ENCODE data around the gene INSC.

The INSC gene

DNA sequence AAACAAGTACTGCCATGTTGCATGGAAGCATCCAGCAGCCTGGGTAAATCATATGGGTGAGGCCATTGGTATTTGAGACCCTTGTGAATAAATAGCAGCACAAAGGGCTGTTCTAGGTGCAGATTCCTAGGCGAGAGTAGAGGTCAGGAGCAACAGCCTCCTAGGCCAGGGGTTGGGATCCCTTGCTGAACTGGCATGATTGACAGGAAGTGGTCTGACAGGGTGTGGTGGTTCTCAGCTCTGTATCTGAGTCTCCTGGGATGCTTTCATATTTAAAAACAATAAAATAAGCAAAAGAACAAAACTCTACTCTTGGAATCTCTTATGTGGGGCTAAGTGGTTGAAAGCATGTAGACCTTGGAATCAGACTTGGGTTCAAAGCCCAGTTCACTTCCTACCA, 35.8 kb downstream of the INSC start:
- no peak for FAIRE-seq

DNA sequence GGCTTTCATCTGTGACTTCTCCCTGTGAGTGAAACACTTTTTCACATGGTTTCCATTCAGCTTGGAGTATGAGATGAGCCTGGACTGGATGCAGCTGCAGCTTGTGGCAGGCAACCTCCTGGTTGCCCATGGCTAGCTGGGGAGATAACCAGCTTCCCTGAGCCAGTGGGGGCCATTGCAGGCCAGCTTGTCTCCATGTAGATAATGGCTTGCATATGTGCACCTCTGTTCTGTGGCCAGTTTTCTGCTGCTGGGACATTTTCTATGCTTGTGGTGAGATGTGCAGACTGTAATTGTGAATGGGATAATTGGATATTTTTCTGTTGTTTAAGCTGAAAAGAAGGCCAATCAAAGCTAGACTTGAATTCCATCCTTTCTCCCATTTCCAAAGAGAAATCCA, 38.5 kb downstream of the INSC start:
- FAIRE-seq, result no peak

DNA sequence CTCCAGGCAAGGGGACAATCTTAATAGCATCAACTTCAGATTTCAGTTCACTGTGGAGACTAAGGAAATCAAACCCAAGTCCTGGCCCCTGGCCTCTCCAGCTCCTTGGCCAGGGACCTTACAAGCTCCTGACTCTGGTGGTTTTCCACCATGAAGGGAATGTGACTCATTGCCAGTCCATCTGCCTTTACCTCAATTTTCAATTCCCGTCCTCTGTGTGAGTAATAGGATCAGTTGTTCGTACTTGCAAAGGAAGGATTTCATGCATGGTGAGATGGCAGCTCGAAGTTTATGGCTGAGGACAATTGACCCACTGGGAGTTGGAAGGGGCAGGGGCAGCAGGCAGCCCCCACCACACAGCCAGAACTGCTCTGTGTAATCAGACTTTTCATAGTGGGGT, 42.5 kb downstream of the INSC start:
- no peak for FAIRE-seq

DNA sequence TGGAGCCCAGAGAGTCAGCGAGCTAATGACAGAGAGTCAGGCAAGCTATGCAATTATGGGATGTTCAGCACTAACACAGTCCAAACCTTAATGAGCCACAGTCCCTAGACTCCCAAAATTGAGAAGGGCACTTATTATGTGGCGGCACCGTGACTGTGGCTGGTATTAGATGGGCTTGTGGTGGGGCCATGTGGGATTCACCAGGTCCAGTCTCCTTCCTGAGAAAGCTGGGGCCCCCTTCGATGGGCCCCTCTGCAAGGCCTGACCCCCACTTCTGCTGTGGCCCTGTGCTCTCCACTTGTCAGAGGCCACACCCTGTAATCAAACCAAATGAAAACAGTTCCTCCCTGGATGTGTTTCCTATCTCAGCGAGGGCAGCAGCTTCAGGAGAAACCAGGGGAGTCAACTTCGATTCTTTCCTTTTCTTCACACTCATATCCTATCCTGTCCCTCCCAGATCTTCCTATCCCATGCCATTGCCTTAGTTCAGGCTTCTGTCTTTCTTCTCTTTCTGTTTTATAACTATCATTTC, 42.9 kb downstream of the INSC start:
- FAIRE-seq, result no peak

DNA sequence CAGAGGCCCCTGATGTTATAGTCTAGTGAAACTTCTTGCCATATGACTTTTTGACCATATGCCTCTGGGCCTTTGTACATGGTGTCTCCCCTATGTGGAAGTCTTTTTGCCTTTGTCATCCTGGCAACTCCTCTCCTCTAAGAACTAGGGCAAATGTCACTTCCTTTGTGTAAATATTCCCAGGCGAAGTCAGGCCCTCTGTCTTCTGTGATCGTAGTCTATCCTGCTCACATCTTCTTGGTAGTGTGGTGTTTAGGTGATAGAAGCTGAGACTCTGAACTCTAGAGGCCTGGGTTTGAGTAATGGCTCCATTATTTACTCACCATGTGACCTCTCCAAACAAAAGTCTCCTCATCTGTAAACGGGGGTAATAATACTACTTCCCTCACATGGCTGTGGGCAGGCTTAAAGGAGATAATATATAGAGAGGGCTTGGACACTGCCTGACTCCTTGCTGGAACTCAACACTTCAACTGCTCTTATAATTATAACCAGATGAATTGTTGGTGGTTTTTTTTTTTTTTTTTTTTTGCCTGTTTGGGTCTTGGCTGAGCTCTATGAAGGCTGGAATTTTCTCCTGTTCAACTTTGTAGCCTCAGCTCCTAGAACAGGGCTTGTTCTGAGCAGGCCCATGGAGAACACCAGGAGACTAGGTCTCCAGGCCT, 43.8 kb downstream of the INSC start:
- no peak for FAIRE-seq

DNA sequence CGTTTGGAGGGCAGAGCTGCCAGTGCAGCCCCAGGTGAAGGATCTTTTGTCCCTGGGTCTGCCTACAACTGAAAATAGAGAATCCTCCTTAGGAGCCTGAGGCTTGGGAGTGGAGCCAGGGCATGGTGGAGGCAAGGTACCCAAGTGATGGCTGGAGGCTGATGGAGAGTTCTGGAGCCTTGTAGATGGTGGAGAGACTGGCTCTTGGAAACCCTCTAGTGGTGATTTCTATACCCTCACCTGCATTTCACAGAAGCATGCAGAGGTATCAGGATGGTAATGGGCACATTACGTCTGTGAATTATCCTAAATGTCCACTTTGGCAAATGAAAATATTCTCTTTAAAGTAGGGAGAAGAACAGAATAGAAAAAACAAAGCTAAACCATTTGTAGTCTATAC, 44.4 kb downstream of the INSC start:
- FAIRE-seq, result no peak

DNA sequence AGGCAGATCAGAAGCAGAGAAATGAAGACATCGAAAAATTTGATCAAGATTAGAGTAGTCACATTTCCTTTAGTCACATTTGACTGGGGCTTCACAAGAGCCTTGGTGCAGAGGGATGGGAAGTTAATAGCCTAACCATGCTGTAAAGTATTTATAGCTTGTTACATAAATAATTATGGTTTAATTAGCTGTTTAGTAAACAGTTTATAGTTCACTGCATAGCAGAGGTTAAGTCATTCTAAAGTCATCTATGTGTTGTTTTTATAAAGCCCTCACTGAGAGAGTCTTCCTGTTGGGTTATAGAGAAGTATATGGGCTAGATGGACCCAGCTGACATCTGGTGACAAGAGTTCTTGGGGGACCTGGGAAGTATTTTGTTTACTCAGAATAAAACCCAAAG, 47.1 kb downstream of the INSC start:
- no peak for FAIRE-seq

DNA sequence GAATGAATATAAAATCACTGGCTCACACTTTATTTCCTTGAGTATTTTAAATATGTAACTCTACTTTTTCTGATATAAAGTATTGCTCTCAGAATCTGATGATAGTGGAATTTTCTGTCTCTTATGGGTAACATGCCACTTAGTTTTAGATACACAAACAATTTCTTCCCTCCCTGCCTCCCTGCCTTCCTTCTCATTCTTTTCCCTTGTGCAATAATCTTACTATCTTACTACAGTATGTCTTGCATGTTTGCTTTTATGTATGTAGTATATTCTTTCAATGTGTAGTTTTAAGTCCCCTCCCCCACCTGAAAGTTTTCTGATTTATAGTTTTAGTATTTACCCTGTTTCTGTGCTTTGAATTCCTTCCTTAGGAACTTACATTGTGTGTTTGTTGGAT, 48.4 kb downstream of the INSC start:
- FAIRE-seq, result no peak

DNA sequence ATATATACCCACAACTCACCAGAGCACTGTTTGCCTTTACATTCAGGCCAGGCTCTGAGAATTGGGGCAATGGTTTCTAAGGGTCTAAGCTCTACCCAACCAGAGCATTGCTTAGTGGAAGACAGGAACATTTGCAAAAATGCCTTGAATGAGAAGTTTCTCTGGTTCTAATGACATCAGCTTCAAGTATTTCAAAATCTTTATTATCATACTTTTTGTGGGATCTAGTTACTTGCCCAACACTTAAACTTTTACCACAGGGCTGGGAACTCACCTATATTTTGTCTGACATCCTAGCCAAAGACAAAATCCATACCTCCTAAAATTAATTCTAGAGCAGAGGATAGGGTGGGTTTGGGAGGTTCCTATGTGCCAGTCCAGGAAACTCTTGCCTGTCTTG, 51.5 kb downstream of the INSC start:
- no peak for FAIRE-seq

DNA sequence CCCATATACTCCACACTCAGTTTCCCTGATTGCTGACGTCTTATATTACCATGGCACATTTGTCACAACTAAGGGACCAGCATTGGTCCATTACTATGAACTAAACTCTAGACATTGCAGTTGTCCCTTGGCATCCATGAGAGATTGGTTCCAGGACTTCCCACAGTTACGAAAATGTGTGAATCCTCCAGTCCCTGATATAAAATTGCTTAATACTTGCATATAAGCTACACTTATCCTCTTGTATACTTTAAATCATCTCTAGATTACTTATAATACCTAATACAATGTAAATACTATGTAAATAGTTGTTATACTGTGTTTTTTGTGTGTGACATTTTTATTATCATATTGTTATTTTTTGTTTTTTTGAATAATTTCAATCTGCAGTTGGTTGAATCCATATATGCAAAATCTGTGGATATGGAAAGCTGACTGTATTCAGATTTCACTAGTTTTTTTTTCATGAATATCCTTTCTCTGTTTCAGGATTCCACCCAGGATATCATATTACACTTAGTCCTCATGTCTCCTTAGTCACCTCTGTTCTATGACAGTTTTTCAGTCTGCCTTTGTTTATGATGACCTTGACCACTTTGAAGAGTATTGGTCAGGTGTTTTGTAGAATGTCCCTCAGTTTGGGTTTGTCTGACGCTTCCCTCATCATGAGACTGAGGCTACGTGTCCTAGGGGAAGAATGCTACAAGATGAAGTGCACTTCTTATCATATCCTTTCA, 55.3 kb downstream of the INSC start:
- FAIRE-seq, result no peak

DNA sequence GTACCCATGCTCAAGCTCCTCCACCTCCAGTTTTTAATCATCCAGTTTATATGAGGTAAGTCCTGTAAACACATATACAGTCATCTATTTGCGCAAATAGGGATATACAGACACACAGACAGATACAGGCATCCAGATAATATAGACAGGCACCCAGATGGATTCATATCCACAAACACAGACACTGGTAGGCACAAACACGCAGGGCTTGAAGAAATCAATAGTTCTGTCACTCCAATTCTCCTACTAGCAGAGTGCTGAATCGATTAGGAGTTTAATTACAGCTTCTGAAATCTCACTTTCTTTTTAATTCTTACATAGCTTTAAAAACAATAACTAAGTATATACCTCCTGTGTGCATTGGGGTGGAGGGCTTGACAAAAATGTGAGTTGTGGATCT, 56.0 kb downstream of the INSC start:
- no peak for FAIRE-seq

DNA sequence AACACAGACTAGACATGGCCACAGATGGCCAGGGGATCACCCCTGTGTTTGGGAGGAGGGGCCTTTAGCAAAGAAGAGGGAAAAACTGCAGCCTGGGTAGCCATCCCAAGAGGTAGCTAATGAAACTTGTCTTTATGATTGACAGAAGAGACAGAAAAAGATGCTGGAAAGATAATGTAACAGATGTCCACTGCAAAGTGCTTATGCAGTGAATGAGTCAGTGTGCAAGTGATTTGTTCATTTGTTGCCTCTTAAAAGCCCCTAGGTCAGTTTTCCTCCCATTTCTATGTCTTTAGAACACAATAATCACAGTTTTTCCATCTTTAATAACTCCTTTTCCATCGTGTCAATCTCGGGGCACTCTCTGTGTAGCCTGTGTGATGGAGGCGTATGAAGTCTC, 57.2 kb downstream of the INSC start:
- no peak for FAIRE-seq

DNA sequence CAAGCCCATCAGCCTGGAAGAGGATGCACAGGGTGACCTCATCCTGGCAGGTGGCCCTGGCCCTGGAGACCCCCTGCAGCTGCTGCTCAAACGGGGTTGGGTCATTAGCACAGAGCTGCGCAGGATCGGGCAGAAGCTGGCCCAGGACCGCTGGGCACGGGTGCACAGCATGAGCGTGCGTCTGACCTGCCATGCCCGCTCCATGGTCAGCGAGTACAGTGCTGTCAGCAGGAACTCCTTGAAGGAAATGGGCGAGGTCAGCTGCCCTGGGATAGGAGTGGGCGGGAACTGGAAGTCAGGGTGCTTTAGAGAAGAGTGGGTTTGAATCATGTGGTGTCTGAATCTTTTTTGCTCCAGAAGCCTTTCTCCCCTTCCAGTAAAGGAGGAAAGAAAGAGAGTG, 61.1 kb downstream of the INSC start:
- FAIRE-seq, result no peak

DNA sequence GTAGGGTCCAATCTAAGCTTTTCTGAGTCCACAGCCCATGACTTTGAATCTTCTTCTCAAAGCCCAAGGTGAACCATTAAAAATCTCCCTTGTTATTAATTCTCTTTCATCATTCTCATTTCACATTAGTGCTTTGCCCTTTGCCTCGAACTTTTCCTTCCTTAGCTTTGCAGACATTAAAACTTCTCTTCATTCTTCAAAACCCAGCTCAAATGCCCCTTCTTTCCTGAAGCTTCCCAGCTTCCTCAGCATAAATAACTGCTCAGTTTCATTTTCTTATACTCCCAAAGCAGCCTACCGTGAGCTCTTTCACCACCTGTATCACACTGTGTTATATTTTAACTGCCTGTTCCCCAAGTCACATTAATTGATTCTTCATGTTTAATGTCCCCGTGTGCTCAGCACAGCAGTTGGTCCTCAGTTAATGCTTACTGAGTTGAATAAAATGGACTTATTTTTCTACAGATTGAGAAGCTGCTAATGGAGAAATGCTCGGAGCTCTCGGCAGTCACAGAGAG, 62.0 kb downstream of the INSC start:
- FAIRE-seq, result no peak

DNA sequence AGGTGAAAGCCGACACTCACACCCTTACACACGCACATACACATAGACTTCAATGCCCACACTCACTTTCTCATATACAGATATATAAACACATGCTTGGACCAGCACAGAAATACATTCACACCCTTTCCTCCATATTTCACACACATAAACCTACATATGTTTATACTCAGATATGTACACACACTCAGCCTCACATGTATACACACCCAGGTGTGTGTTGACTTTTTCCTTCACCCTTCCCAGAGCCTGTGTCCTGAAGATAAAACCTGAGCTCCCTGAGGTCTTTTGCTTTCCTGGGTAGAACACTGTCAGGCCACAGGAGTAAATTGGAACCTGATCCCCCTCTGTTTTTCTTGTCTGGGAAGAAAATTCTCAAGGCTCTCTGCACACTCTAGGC, 62.8 kb downstream of the INSC start:
- FAIRE-seq, result no peak

DNA sequence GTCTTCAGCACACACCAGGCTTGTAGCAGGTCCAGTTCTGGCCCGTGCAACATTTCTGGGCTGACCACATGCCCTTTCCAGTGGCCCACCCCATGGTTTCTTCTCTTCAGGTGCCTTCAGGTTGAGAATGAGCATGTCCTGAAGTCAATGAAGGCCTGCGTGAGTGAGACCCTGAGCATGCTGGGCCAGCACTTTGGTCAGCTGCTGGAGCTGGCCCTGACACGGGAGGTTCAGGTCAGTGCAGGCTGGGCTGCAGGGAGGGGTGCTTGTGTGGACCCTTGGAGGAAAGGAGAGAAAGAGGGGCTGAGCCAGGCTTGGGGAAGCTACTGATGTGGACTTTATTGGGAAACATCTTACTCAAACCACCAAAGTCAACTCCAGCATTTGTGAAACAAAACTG, 63.5 kb downstream of the INSC start:
- FAIRE-seq, result no peak

DNA sequence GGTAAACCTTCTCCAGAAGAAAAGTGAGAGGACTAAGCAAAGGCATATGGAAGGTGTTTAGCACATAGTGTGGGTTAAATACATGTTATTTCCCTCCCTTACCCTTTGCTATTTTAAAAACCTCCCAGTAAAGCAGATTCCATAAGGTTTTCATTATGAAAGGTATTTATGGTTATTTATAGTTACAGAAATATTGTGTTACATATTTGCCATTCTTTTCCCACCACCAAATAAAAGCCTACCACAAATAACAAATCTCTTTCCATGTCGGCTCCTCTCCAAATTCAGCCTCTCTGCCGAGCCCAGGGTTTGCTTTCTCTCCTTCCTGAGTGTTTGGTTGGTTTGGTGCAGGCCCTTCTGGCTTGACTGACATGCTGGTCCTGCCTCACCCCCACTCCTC, 64.4 kb downstream of the INSC start:
- FAIRE-seq, result no peak

DNA sequence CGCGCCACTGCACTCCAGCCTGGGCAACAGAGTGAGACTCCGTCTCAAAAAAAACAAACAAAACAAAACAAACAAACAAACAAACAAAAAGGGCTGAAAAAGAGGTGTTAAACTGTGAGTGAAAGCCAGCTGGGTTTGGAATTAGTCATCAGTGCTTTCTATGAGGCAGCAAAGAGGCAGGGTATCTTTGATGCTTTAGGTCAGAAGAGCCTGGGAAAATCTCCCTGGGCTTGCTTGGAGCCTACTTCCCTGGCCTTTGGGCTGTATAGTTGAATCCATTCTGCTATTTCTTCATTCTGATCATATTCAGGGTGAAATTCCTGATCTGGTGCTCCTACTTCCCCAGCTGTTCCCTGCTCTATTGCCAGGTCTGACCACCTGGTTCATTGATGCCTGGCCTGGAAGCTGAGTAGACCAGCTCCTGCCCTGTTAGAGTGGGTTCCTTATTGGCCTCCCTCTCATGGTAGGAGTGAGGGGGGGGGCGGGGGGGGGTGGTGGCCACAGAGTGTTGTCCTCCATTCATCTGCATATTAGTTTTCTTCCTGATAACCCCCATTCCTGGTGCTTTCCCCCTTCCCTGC, 65.6 kb downstream of the INSC start:
- no peak for FAIRE-seq

DNA sequence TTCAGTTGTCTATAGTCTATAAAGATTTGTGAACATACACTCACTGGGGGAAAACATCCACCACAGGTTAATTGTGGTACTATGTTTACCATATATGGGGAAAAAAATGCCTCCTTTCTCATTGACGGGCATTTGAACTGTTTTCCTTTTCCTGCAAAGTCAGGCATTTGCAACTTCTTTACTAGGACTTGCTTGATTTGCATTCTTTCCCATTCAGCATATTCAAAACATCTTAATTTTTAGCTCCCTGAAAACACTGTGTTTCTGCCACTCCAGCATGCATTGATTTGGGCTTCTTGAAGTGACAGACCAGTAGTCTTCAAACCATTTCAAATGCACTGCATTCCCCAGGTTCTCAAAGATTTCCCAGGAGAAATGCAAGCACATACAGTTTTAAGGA, 67.6 kb downstream of the INSC start:
- FAIRE-seq, result no peak

DNA sequence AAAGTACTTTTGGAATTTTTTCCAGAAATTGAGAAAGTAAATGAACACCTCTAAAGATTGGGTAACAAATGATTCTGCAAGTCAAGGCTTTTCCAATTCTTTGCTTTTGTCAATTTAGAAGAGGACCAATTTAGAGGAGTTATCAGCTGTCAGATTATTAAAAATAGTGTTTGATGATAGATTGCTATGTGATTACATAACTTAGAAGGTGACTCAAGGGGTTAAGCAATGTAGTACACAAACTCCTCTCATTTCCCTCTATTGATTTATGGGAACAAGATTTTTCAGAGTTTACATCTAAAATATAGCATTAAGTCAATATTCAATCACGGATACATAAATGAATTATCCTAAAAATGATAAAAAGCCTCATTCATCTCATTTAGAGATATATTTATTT, 70.3 kb downstream of the INSC start:
- no peak for FAIRE-seq

DNA sequence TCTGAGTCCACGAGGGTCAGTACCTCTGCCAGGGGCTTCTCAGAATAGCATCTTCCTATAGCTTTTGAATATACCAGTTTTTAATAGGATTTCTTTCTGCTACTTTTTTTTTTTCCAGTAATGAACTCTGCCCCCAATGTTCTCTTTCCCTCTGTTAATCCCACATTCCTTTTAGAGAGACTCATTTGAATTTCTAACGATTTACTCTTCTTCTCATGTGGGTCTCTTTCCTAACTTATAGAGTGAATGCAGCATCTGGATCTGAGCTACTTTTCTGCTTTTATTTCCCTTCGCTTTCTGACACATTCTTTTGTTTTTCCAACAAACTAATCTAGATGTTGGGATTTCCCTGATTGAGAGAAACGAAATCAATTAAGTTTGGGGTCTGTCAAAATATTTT, 71.4 kb downstream of the INSC start:
- no peak for FAIRE-seq

DNA sequence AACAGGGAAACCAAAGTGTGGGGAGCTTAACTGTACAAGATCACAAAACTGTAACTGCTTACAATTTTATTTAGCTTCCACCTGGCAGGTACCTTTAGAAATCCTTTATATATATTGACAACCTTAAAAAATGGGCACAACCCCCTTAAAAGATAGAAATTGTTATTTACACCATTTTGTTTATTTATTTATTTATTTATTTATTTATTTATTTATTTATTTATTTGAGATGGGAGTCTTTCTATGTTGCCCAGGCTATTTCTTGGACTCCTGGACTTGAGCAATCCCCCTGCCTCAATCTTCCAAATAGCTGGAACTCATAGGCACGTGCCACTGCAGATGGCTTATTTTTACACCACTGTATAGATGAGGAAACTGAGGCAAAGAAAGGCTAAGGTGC, 74.5 kb downstream of the INSC start:
- no peak for FAIRE-seq

DNA sequence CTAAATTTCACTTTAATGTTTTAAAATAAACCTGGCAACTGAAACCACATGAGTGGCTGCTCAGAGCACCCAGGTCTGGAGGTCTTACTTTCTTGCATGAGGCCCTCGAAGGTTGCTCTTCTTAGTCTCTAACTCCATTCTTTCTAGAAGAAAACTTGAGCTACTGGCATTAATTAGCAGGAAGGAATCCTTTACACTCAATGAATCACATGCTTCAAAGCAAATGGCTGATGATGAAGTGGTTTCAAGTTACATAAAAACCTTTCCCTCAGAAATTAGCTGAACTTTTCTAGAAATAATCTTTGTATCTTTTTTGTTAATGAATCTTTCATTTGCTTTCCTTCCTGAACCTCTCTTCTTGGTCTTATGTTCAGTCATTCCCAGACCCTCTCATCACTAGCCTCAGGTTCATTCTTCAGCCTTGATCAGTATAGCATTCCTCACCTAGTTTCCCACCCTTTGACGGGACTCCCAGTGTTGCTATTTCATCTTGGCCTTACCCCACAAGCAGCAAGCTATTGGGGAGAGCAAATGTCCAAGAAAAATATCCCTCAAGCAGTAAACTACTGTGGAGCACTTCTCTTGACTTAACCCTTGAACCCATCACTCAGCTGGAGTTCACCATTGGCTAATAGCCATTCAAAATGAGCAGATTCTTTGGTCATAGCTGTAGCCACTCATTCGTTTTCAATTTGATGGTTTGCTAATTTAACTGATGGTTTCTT, 75.1 kb downstream of the INSC start:
- FAIRE-seq, result no peak

DNA sequence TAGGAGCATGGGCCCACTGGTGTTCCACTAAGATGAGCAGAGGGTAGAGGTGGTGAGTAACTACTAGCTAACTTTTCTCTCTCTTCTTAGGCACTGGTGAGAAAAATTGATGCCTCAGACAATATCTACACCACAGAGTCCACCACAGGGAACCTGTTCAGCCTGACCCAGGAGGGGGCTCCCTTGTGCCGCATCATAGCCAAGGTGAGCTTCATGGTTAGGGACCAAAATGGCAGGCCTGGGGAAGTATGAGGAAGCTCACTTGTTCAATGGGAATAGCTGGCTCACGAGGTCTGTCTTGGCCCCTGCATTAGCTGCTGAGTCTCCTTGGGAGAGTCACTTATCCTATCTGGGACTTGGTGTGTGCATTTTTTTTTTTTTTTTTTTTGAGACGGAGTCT, 75.9 kb downstream of the INSC start:
- FAIRE-seq, result no peak
